K562 (cell line): ENCODE measurements around the gene PTPRO. TPM values are rescaled to one million over a fixed set of nuclear protein-coding genes. Genes with fewer than 3 reads are reported as not detected.

Experiments used
- ATAC-seq: fragments of 200-7000 bp; cut with Tn5 transposase; 3 replicates; pipeline ENCODE4 v1.9.1; 2020; ENCODE audit warnings: moderate library complexity
- BruUV-seq: library from RNA; stranded (reverse); fragments of 400-500 nt; replicated peaks from 2 replicates; lab custom pipeline; 2021; lab: Mats Ljungman, UMichigan
- CTCF ChIA-PET: fragments of 300-600 bp; formaldehyde crosslinking; extraction: SDS; loops from one replicate; lab custom pipeline; 2021; ENCODE audit warnings: low intra/inter-chr PET ratio; lab: Yijun Ruan, JAX
- POLR2A ChIA-PET: fragments of 300-600, 350-650 bp; sonication (Branson Sonifier 250); formaldehyde crosslinking; extraction: SDS; loops from one replicate; lab custom pipeline; 2021; ENCODE audit warnings: antibody characterized with exemption, inconsistent platforms; lab: Yijun Ruan, JAX
- DNase-seq, 4 experiments: peaks; one replicate each; pipeline versions ENCODE4 v3.0.0 to v3.0.0-alpha.2; 2011 to 2018; ENCODE audit warnings: low spot score in 3 of 4, mixed read lengths in 3 of 4; ENCODE audit errors: extremely low read depth in 1 of 4
- FAIRE-seq: peaks from 2 replicates; lab custom pipeline; 2011; peaks lifted over from hg19 to GRCh38; lab: Jason Lieb, UNC
- H2AFZ ChIP-seq: 2 replicates; pipeline ENCODE4 v1.6.0; 2011; ENCODE audit warnings: low read depth, low read length, control low read depth, inconsistent platforms
- H3K27ac ChIP-seq: fragments of 200-600 bp; 3 replicates; pipeline ENCODE4 v1.8.0; 2011; ENCODE audit warnings: low read depth, mild to moderate bottlenecking, control low read depth, inconsistent platforms, low read length, moderate library complexity, mixed read lengths; ENCODE audit errors: extremely low read depth
- H3K27me3 ChIP-seq, 2 experiments: fragments of 300-600 bp in 1 of 2; 2 replicates in 1 of 2; 3 replicates in 1 of 2; pipeline versions ENCODE4 v1.6.0 to v1.8.0; 2011; ENCODE audit warnings: inconsistent platforms in 2 of 2, low read length in 2 of 2, mild to moderate bottlenecking in 1 of 2, mixed read lengths in 1 of 2, moderate library complexity in 1 of 2; ENCODE audit not compliant: control insufficient read depth in 2 of 2, insufficient read depth in 2 of 2
- H3K36me3 ChIP-seq: fragments of 300-600 bp; 3 replicates; pipeline ENCODE4 v1.8.0; 2011; ENCODE audit warnings: mild to moderate bottlenecking, low read length, inconsistent platforms; ENCODE audit not compliant: control insufficient read depth, insufficient read depth
- H3K4me1 ChIP-seq, 2 experiments: fragments of 200-600 bp in 1 of 2; replicated peaks in 1 of 2; 2 replicates in 1 of 2; 3 replicates in 1 of 2; pipeline versions ENCODE4 v1.5.1 to v1.8.0; 2011; ENCODE audit warnings: inconsistent platforms in 2 of 2, low read length in 2 of 2, mild to moderate bottlenecking in 1 of 2, mixed read lengths in 1 of 2, moderate library complexity in 1 of 2; ENCODE audit not compliant: control insufficient read depth in 2 of 2, insufficient read depth in 2 of 2
- H3K4me2 ChIP-seq: 2 replicates; pipeline ENCODE4 v1.6.1; 2011; ENCODE audit warnings: low read length, control low read depth, inconsistent platforms, mixed read lengths; ENCODE audit not compliant: insufficient read depth
- H3K4me3 ChIP-seq: fragments of 200-600 bp; sonication (generic), shearing (Covaris generic); 2 replicates; pipeline ENCODE4 v1.5.1; 2016; ENCODE audit warnings: control low read depth, inconsistent platforms
- H3K79me2 ChIP-seq: fragments of 200-600 bp; 3 replicates; pipeline ENCODE4 v1.8.0; 2011; ENCODE audit warnings: low read length, inconsistent platforms; ENCODE audit not compliant: control insufficient read depth, insufficient read depth
- H3K9ac ChIP-seq, 2 experiments: 2 replicates each; pipeline versions ENCODE4 v1.6.0 to v1.6.1; 2011; ENCODE audit warnings: low read depth in 2 of 2, low read length in 2 of 2, control low read depth in 1 of 2, inconsistent platforms in 1 of 2, mild to moderate bottlenecking in 1 of 2, mixed read lengths in 1 of 2; ENCODE audit not compliant: insufficient read depth in 1 of 2
- H3K9me1 ChIP-seq: one replicate; pipeline ENCODE4 v1.6.0; 2011; ENCODE audit warnings: inconsistent platforms, mild to moderate bottlenecking, low read length, moderate library complexity; ENCODE audit not compliant: control insufficient read depth, insufficient read depth
- H3K9me3 ChIP-seq: replicated peaks from 2 replicates; pipeline ENCODE4 v1.5.1; 2011; ENCODE audit warnings: low read depth, low read length, inconsistent platforms; ENCODE audit not compliant: control insufficient read depth, insufficient read depth
- H4K20me1 ChIP-seq: replicated peaks from 2 replicates; pipeline ENCODE4 v1.6.1; 2011; ENCODE audit warnings: low read length, inconsistent platforms, mixed read lengths; ENCODE audit not compliant: control insufficient read depth, insufficient read depth
- HEY1 ChIP-seq: fragments of 250-450 bp; sonication (Bioruptor Pico); IDR thresholded peaks from 2 replicates; pipeline ENCODE4 v1.5.0; 2020; ENCODE audit warnings: mild to moderate bottlenecking, moderate library complexity, borderline replicate concordance
- MCM2 ChIP-seq: fragments of 450-650 bp; IDR thresholded peaks from 2 replicates; pipeline ENCODE4 v1.6.1; 2017; ENCODE audit warnings: low read depth, mild to moderate bottlenecking
- NFE2 ChIP-seq: IDR thresholded peaks from 2 replicates; pipeline ENCODE4 v1.6.1; 2014; ENCODE audit warnings: antibody characterized with exemption, low read depth
- ZNF184 ChIP-seq: sonication (generic); formaldehyde crosslinking; IDR thresholded peaks from 2 replicates; pipeline ENCODE4 v1.5.0; 2020; ENCODE audit warnings: missing genetic modification reagents
- ZNF347 ChIP-seq: fragments of 450-650 bp; formaldehyde crosslinking; IDR thresholded peaks from 2 replicates; pipeline ENCODE4 v1.4.0; 2020; ENCODE audit warnings: low read depth, mild to moderate bottlenecking, moderate library complexity
- ZNF707 ChIP-seq: fragments of 250-450 bp; sonication (Bioruptor Pico); conservative IDR thresholded peaks from 2 replicates; pipeline ENCODE4 v1.8.0; 2022; ENCODE audit warnings: inconsistent platforms, mild to moderate bottlenecking, moderate library complexity
- WGBS: fragments of 100-300 bp; shearing (Covaris generic); methylation state at CpG from one replicate; pipeline ENCODE4 v1.1.6; 2016; ENCODE audit warnings: low coverage, mixed read lengths; ENCODE audit not compliant: insufficient coverage; ENCODE audit errors: missing lambda C conversion rate; 5-methylcytosine and 5-hydroxymethylcytosine counted together
- in situ Hi-C: fragments of 300-500 bp; cut with MboI; formaldehyde crosslinking; loops from 4 replicates; pipeline ENCODE4 v1.15.0; 2018; ENCODE audit warnings: inconsistent platforms, mixed read lengths
- intact Hi-C: fragments of 100-400 bp; cut with micrococcal nuclease; formaldehyde crosslinking; loops from 2 replicates; pipeline ENCODE4 v1.14.2; 2022
- polyA plus RNA-seq, 8 experiments: library from polyadenylated mRNA; depleted of rRNA in 4 of 8; stranded (reverse) in 5 of 8; unstranded in 3 of 8; fragments of >200 nt; fragmentation: Nextera tagmentation in 2 of 8; fragmentation: Illumina TruSeq in 1 of 8; extraction: Ambion mirVana in 2 of 8; extraction: Trizol in 1 of 8; gene quantifications; 2 replicates each; pipeline versions ENCODE4 v1.2.1 to v1.2.3, GENCODE V29; 2011 to 2014; ENCODE audit warnings: inconsistent platforms in 1 of 8, missing spikeins in 1 of 8
- total RNA-seq, 7 experiments: library from RNA; depleted of rRNA in 6 of 7; stranded (reverse); fragments of >200 nt in 6 of 7; fragmentation: Illumina TruSeq in 2 of 7; extraction: Trizol in 2 of 7; gene quantifications; 2 replicates each; pipeline versions ENCODE4 v1.2.1 to v1.2.3, GENCODE V29; 2011 to 2021; ENCODE audit warnings: low replicate concordance in 1 of 7
- TF ChIP-seq, protein P1 (sequence below): fragments of 450-650 bp; IDR thresholded peaks from 2 replicates; pipeline ENCODE4 v1.6.1; 2017; ENCODE audit warnings: mild to moderate bottlenecking, moderate library complexity
- TF ChIP-seq, protein P2 (sequence below): fragments of 450-650 bp; formaldehyde crosslinking; IDR thresholded peaks from 2 replicates; pipeline ENCODE4 v1.4.0; 2020; ENCODE audit warnings: mild to moderate bottlenecking, moderate library complexity
- TF ChIP-seq, protein P3 (sequence below), 2 experiments: fragments of 450-650 bp; IDR thresholded peaks; 2 replicates each; pipeline ENCODE4 v1.6.1; 2018; ENCODE audit warnings: mild to moderate bottlenecking in 2 of 2, low read depth in 1 of 2; ENCODE audit not compliant: partially characterized antibody in 2 of 2
- TF ChIP-seq, protein P4 (sequence below): IDR thresholded peaks from 2 replicates; pipeline ENCODE4 v1.6.1; 2011; ENCODE audit not compliant: insufficient read length; ENCODE audit errors: extremely low read depth

The PTPRO gene
- total and polyA plus RNA-seq, 9 of the 15 experiments (the other 6 are each of a cell fraction or from before 2014, with no cell fraction given): 0.22 TPM; not detected in 8

DNA sequence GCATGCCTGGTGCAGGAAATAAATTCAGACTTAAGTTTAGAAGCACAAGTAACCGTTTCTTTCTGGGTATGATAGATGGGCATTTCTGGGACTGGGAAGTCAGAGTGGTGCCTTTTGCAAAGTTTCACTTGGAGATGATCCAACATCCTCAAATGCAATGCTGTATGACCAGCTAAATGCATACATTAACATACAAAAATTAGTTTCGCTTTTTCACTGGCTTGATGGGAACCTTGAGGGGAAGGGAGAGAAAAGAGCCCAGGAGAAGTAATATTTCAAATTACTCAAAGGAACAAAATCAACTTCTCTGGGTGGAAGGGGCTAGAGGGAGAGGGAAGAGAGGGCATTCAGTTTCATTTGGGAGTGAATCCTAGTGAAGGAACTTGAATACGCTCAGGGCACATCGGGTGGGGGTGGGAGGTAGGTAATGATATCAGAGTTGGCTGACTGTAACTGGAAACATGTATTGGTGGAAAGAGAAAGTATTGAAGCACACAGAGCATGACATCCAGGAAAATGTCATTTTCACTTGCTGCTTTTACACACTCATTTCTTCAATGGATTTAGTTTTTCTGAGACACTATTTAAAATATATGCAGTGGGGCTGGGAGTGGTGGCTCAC is 175.5 kb downstream of the PTPRO start:
- Histone ChIP-seq H3K4me1 (no peaks in the 10 kb centered on the region), H3K36me3 (no peaks in the 10 kb centered on the region), H3K9ac (no peak overlapping the region), H3K27ac (no peak overlapping the region), H3K9me3 (no peaks in the 10 kb centered on the region), H4K20me1 (no peaks in the 10 kb centered on the region), H2AFZ (no peak overlapping the region), H3K9me1 (no peaks in the 10 kb centered on the region), H3K4me3 (no peak overlapping the region), H3K4me2 (no peak overlapping the region), H3K79me2 (no peaks in the 10 kb centered on the region), H3K27me3 (no peaks in the 10 kb centered on the region)
- TF ChIP-seq ZNF347 (no peak), HEY1 (CRISPR knock-in tag) (no peak), NFE2 (no peak), ZNF707 (CRISPR knock-in tag) (no peak), ZNF184 (no peak), MCM2 (no peak)
- TF ChIP-seq, protein P1, sequence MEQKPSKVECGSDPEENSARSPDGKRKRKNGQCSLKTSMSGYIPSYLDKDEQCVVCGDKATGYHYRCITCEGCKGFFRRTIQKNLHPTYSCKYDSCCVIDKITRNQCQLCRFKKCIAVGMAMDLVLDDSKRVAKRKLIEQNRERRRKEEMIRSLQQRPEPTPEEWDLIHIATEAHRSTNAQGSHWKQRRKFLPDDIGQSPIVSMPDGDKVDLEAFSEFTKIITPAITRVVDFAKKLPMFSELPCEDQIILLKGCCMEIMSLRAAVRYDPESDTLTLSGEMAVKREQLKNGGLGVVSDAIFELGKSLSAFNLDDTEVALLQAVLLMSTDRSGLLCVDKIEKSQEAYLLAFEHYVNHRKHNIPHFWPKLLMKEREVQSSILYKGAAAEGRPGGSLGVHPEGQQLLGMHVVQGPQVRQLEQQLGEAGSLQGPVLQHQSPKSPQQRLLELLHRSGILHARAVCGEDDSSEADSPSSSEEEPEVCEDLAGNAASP: no peak
- TF ChIP-seq, protein P2, sequence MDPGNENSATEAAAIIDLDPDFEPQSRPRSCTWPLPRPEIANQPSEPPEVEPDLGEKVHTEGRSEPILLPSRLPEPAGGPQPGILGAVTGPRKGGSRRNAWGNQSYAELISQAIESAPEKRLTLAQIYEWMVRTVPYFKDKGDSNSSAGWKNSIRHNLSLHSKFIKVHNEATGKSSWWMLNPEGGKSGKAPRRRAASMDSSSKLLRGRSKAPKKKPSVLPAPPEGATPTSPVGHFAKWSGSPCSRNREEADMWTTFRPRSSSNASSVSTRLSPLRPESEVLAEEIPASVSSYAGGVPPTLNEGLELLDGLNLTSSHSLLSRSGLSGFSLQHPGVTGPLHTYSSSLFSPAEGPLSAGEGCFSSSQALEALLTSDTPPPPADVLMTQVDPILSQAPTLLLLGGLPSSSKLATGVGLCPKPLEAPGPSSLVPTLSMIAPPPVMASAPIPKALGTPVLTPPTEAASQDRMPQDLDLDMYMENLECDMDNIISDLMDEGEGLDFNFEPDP (CRISPR knock-in tag): no peak
- TF ChIP-seq, protein P3, sequence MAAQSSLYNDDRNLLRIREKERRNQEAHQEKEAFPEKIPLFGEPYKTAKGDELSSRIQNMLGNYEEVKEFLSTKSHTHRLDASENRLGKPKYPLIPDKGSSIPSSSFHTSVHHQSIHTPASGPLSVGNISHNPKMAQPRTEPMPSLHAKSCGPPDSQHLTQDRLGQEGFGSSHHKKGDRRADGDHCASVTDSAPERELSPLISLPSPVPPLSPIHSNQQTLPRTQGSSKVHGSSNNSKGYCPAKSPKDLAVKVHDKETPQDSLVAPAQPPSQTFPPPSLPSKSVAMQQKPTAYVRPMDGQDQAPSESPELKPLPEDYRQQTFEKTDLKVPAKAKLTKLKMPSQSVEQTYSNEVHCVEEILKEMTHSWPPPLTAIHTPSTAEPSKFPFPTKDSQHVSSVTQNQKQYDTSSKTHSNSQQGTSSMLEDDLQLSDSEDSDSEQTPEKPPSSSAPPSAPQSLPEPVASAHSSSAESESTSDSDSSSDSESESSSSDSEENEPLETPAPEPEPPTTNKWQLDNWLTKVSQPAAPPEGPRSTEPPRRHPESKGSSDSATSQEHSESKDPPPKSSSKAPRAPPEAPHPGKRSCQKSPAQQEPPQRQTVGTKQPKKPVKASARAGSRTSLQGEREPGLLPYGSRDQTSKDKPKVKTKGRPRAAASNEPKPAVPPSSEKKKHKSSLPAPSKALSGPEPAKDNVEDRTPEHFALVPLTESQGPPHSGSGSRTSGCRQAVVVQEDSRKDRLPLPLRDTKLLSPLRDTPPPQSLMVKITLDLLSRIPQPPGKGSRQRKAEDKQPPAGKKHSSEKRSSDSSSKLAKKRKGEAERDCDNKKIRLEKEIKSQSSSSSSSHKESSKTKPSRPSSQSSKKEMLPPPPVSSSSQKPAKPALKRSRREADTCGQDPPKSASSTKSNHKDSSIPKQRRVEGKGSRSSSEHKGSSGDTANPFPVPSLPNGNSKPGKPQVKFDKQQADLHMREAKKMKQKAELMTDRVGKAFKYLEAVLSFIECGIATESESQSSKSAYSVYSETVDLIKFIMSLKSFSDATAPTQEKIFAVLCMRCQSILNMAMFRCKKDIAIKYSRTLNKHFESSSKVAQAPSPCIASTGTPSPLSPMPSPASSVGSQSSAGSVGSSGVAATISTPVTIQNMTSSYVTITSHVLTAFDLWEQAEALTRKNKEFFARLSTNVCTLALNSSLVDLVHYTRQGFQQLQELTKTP (IDR thresholded peaks at IDR 0.05; ENCODE audit: low read depth in 1 of 2, partially characterized antibody in 2 of 2): no peak
- TF ChIP-seq, protein P4, sequence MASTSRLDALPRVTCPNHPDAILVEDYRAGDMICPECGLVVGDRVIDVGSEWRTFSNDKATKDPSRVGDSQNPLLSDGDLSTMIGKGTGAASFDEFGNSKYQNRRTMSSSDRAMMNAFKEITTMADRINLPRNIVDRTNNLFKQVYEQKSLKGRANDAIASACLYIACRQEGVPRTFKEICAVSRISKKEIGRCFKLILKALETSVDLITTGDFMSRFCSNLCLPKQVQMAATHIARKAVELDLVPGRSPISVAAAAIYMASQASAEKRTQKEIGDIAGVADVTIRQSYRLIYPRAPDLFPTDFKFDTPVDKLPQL: no peak
- no peak for FAIRE-seq
- ChIA-PET CTCF (interaction anchor here (0.6 kb wide), 1 partner anchor 959 kb away, joined by 3 read pairs; no protein-coding TSS in a partner anchor), POLR2A (no interaction called here)
- 6% methylated on average over 3 of the region's 4 CpGs for WGBS
- no peak for DNase-seq
- intact Hi-C loops (no loop called here), in situ Hi-C loops (no loop called here)
- BruUV-seq: no TSS peak
- no peak for ATAC-seq
